Breast epithelium (tissue), 3 donors: ENCODE data around the gene STX2.

Experiments
- CTCF ChIP-seq, 3 donors: fragments of 450-650 bp; IDR thresholded peaks; one replicate each; pipeline ENCODE4 v1.5.1; 2016 to 2017; ENCODE audit warnings: antibody characterized with exemption in 3 of 3, mild to moderate bottlenecking in 3 of 3, moderate library complexity in 3 of 3
- POLR2A ChIP-seq: fragments of 450-650 bp; IDR thresholded peaks from one replicate; pipeline ENCODE4 v1.6.1; 2016; ENCODE audit warnings: antibody characterized with exemption, mild to moderate bottlenecking, moderate library complexity
- POLR2AphosphoS5 ChIP-seq, 3 donors: sonication (generic); formaldehyde crosslinking; IDR thresholded peaks; one replicate each; pipeline ENCODE4 v1.6.1; 2017; ENCODE audit warnings: antibody characterized with exemption in 3 of 3

- TF ChIP-seq POLR2AphosphoS5 (IDR thresholded peaks at IDR 0.05) (no peak), CTCF (IDR thresholded peaks at IDR 0.05) (no peak), POLR2A (no peak)
Measured at GRCh38 chr12:130858084-130858483, 19.0 kb upstream of the STX2 start.
